Loucy (cell line): ENCODE data around the gene TRPM8.

Experiments
- CTCF ChIP-seq: fragments of 200-600 bp; sonication (generic); conservative IDR thresholded peaks from 2 replicates; pipeline ENCODE4 v1.5.1; 2014; ENCODE audit warnings: mild to moderate bottlenecking, antibody characterized with exemption, low read length
- EZH2phosphoT487 ChIP-seq: fragments of 200-600 bp; IDR thresholded peaks from 2 replicates; pipeline ENCODE4 v1.6.1; 2018; ENCODE audit warnings: antibody characterized with exemption, mild to moderate bottlenecking, moderate library complexity, borderline replicate concordance

- TF ChIP-seq CTCF (no peak), EZH2phosphoT487 (no peak)
These were observed 8.2 kb downstream of the TRPM8 start for GRCh38 chr2:233925402-233925801.
